NCI-H510A (cell line): ENCODE measurements around the gene SSU72.
"Not testable (repeated sequence)": the region's sequence is repeated elsewhere in the genome, so short reads cannot be mapped to it uniquely, and the experiment has no call there.

ENCODE experiments used
- DNase-seq: peaks from one replicate; lab custom pipeline; 2025; lab: John Stamatoyannopoulos, UW

The SSU72 gene

GRCh38 chr1:1495461-1495975 is 79.1 kb downstream of the SSU72 start:
- not testable (repeated sequence) for DNase-seq

GRCh38 chr1:1494311-1494710 is 80.4 kb downstream of the SSU72 start:
- DNase-seq: not testable (repeated sequence)
